GM12878 (cell line): ENCODE results near the gene ZC3H12D. TPM values are rescaled to one million over a fixed set of nuclear protein-coding genes. Genes with fewer than 3 reads are reported as not detected.

Experiments used
- ATAC-seq: fragments of 200-7000 bp; cut with Tn5 transposase; 3 replicates; pipeline ENCODE4 v1.9.1; 2020; ENCODE audit warnings: mild to moderate bottlenecking, moderate library complexity
- BruUV-seq: library from RNA; stranded (reverse); fragments of 400-500 nt; replicated peaks from 2 replicates; lab custom pipeline; 2021; lab: Mats Ljungman, UMichigan
- CTCF ChIA-PET: fragments of 300-600 bp; sonication (Branson Sonifier 250); formaldehyde crosslinking; extraction: SDS; loops from one replicate; lab custom pipeline; 2021; ENCODE audit warnings: inconsistent platforms; lab: Yijun Ruan, JAX
- POLR2A ChIA-PET: fragments of 350-600 bp; formaldehyde crosslinking; extraction: SDS; loops from one replicate; lab custom pipeline; 2021; ENCODE audit warnings: inconsistent platforms; lab: Charles Lee
- RAD21 ChIA-PET: fragments of 300-600 bp; sonication (Branson Sonifier 250); formaldehyde crosslinking; loops from one replicate; lab custom pipeline; 2023; ENCODE audit warnings: antibody characterized with exemption; ENCODE audit not compliant: unreplicated experiment; lab: Charles Lee
- SMC1A ChIA-PET: fragments of 300-600 bp; sonication (Branson Sonifier 250); formaldehyde crosslinking; loops from one replicate; lab custom pipeline; 2023; ENCODE audit not compliant: unreplicated experiment, uncharacterized antibody; lab: Charles Lee
- DNase-seq: peaks from one replicate; pipeline ENCODE4 v3.0.0-alpha.2; 2011; ENCODE audit warnings: low read depth, low spot score
- FAIRE-seq: peaks from 3 replicates; lab custom pipeline; 2011; peaks lifted over from hg19 to GRCh38; lab: Jason Lieb, UNC
- H2AFZ ChIP-seq: 2 replicates; pipeline ENCODE4 v1.6.0; 2011; ENCODE audit warnings: low read depth, low read length, control low read depth; ENCODE audit not compliant: control insufficient read depth
- H3K27ac ChIP-seq: 2 replicates; pipeline ENCODE4 v1.5.1; 2011; ENCODE audit warnings: control low read depth; ENCODE audit not compliant: control insufficient read depth, insufficient read depth
- H3K27me3 ChIP-seq, 2 experiments: replicated peaks in 1 of 2; 2 replicates each; pipeline versions ENCODE4 v1.6.0 to v1.6.1; 2011; ENCODE audit warnings: low read length in 1 of 2; ENCODE audit not compliant: control insufficient read depth in 2 of 2, insufficient read depth in 2 of 2
- H3K36me3 ChIP-seq, 2 experiments: 2 replicates each; pipeline ENCODE4 v1.5.1; 2011; ENCODE audit warnings: low read length in 1 of 2; ENCODE audit not compliant: control insufficient read depth in 2 of 2, insufficient read depth in 2 of 2
- H3K4me1 ChIP-seq: 2 replicates; pipeline ENCODE4 v1.6.1; 2011; ENCODE audit warnings: mild to moderate bottlenecking, low read length, moderate library complexity, mixed read lengths; ENCODE audit not compliant: control insufficient read depth, insufficient read depth
- H3K4me2 ChIP-seq: 2 replicates; pipeline ENCODE4 v1.6.0; 2011; ENCODE audit warnings: control low read depth; ENCODE audit not compliant: control insufficient read depth, insufficient read depth
- H3K4me3 ChIP-seq: fragments of 200-600 bp; sonication (generic); 2 replicates; pipeline ENCODE4 v1.5.1; 2016
- H3K79me2 ChIP-seq: 2 replicates; pipeline ENCODE4 v1.6.0; 2011; ENCODE audit warnings: low read length; ENCODE audit not compliant: control insufficient read depth, insufficient read depth
- H3K9ac ChIP-seq: 2 replicates; pipeline ENCODE4 v1.8.0; 2011; ENCODE audit warnings: low read length, control low read depth, mixed read lengths; ENCODE audit not compliant: control insufficient read depth, insufficient read depth
- H3K9me3 ChIP-seq: replicated peaks from 3 replicates; pipeline ENCODE4 v1.5.1; 2011; ENCODE audit warnings: mild to moderate bottlenecking, low read length; ENCODE audit not compliant: control insufficient read depth, insufficient read depth
- H4K20me1 ChIP-seq: 2 replicates; pipeline ENCODE4 v1.6.0; 2011; ENCODE audit not compliant: control insufficient read depth, insufficient read depth
- BCL3 ChIP-seq: IDR thresholded peaks from 2 replicates; pipeline ENCODE4 v1.6.1; 2011; ENCODE audit warnings: borderline replicate concordance, low read depth, mild to moderate bottlenecking, moderate library complexity, low read length; ENCODE audit not compliant: insufficient read depth, poor library complexity, severe bottlenecking
- CREB1 ChIP-seq: IDR thresholded peaks from 2 replicates; pipeline ENCODE4 v1.6.1; 2012; ENCODE audit warnings: low read depth, mild to moderate bottlenecking, inconsistent platforms
- IKZF1 ChIP-seq: fragments of 450-650 bp; conservative IDR thresholded peaks from 2 replicates; pipeline ENCODE4 v1.6.1; 2017; ENCODE audit warnings: antibody characterized with exemption, mild to moderate bottlenecking
- RCOR1 ChIP-seq: conservative IDR thresholded peaks from 2 replicates; pipeline ENCODE4 v1.6.1; 2012; ENCODE audit warnings: low read depth, low read length, improper control_type of control experiment
- WGBS: methylation state at CpG from one replicate; pipeline ENCODE4 v1.1.6; 2016; ENCODE audit warnings: low lambda C conversion rate; ENCODE audit not compliant: insufficient replicate concordance, insufficient coverage; ENCODE audit errors: missing lambda C conversion rate; 5-methylcytosine and 5-hydroxymethylcytosine counted together
- in situ Hi-C: fragments of 300-500 bp; cut with MboI; formaldehyde crosslinking; loops from 9 replicates; pipeline ENCODE4 v1.14.3; 2018; ENCODE audit warnings: mixed read lengths
- intact Hi-C: fragments of 100-400 bp; cut with micrococcal nuclease; formaldehyde crosslinking; loops from one replicate; pipeline ENCODE4 v1.14.2; 2022; ENCODE audit not compliant: unreplicated experiment
- polyA plus RNA-seq, 11 experiments: library from polyadenylated mRNA; depleted of rRNA in 4 of 11; unstranded in 6 of 11; stranded (reverse) in 5 of 11; fragments of >200 nt; fragmentation: Nextera tagmentation in 4 of 11; fragmentation: Illumina TruSeq in 1 of 11; extraction: Ambion mirVana in 4 of 11; extraction: Trizol in 1 of 11; gene quantifications; 1 replicate in 1 of 11; 2 replicates in 10 of 11; pipeline versions ENCODE4 v1.2.1 to v1.2.3, GENCODE V29; 2011 to 2016; ENCODE audit warnings: inconsistent platforms in 2 of 11, missing spikeins in 2 of 11, low read depth in 1 of 11
- total RNA-seq, 4 experiments: library from RNA; depleted of rRNA in 3 of 4; stranded (reverse); fragments of >200 nt in 3 of 4; fragmentation: Illumina TruSeq in 1 of 4; extraction: Trizol in 1 of 4; gene quantifications; 2 replicates each; pipeline versions ENCODE4 v1.2.1 to v1.2.3, GENCODE V29; 2013 to 2021

ZC3H12D gene
- total and polyA plus RNA-seq, 10 of the 15 experiments (the other 5 are each of a cell fraction or from before 2014, with no cell fraction given) = 1.4 to 29.7 (median 8.8) TPM

GRCh38 chr6:149441740-149442139 is 43.1 kb downstream of the ZC3H12D start:
- no peak overlapping the region for H3K4me2 ChIP-seq
- no TSS peak for BruUV-seq
- DNase-seq = no peak
- FAIRE-seq = no peak
- ATAC-seq = no peak
- H3K79me2 ChIP-seq = no peaks in the 10 kb centered on the region
- H3K4me1 ChIP-seq = peaks cover 9% of the 10 kb centered on the region
- H3K36me3 ChIP-seq = no peaks in the 10 kb centered on the region
- 48% methylated on average over 9 of the region's 9 CpGs for WGBS
- ChIA-PET POLR2A (interaction anchor here (0.9 to 1.4 kb wide), 2 partner anchors 16 to 44 kb away, joined by 3 read pairs; partner anchors contain the start of gene ZC3H12D), RAD21 (no interaction called here), SMC1A (interaction anchor here (1.1 to 3.9 kb wide), 7 partner anchors 8 to 415 kb away, joined by 3 to 25 read pairs (median 4); no protein-coding TSS in a partner anchor), CTCF (interaction anchor here (0.7 to 1.7 kb wide), 4 partner anchors 10 to 942 kb away, joined by 3 to 6 read pairs (median 4); no protein-coding TSS in a partner anchor)
- no peaks in the 10 kb centered on the region for H4K20me1 ChIP-seq
- no peaks in the 10 kb centered on the region for H3K27me3 ChIP-seq
- H3K9ac ChIP-seq = no peak overlapping the region
- intact Hi-C loops = no loop called here
- TF ChIP-seq CREB1 = no peak
- TF ChIP-seq BCL3 = no peak
- no peak for TF ChIP-seq IKZF1
- TF ChIP-seq RCOR1 = no peak
- no peak overlapping the region for H3K4me3 ChIP-seq
- no peaks in the 10 kb centered on the region; the same call in 2 of the 3 replicates for H3K9me3 ChIP-seq
- H2AFZ ChIP-seq = no peak overlapping the region
- in situ Hi-C loops = loop anchor here (25.0 kb wide), 1 partner anchor 679 kb away; no protein-coding TSS in a partner anchor
- H3K27ac ChIP-seq = no peak overlapping the region
